PC-3 (cell line): ENCODE measurements around the gene HERC2. TPM values are rescaled to one million over a fixed set of nuclear protein-coding genes. Genes with fewer than 3 reads are reported as not detected.

Experiments used
- ATAC-seq: fragments of 200-7000 bp; cut with Tn5 transposase; 2 replicates; pipeline ENCODE4 v1.9.1; 2020; ENCODE audit warnings: mild to moderate bottlenecking, moderate library complexity
- BruUV-seq: library from RNA; stranded (reverse); fragments of 400-500 nt; replicated peaks from 2 replicates; lab custom pipeline; 2021; lab: Mats Ljungman, UMichigan
- CTCF ChIA-PET: fragments of 300-600 bp; sonication (Branson Sonifier 250); formaldehyde crosslinking; loops from one replicate; lab custom pipeline; 2022; ENCODE audit warnings: antibody characterized with exemption; lab: Charles Lee
- POLR2A ChIA-PET: fragments of 300-600 bp; sonication (Branson Sonifier 250); formaldehyde crosslinking; loops from one replicate; lab custom pipeline; 2022; ENCODE audit warnings: antibody characterized with exemption; ENCODE audit not compliant: unreplicated experiment; lab: Charles Lee
- DNase-seq: peaks from one replicate; pipeline ENCODE4 v3.0.0-alpha.2; 2015
- H2AFZ ChIP-seq: fragments of 300-600 bp; sonication (generic); 2 replicates; pipeline ENCODE4 v1.6.0; 2016; ENCODE audit warnings: antibody characterized with exemption, low read length
- H3F3A ChIP-seq: fragments of 300-600 bp; sonication (generic); one replicate; pipeline ENCODE4 v1.6.0; 2017; ENCODE audit warnings: antibody characterized with exemption, low read length, control low read depth, mild to moderate bottlenecking; ENCODE audit not compliant: unreplicated experiment
- H3K27ac ChIP-seq: fragments of 300-600 bp; sonication (generic); 2 replicates; pipeline ENCODE4 v1.5.1; 2016; ENCODE audit warnings: mild to moderate bottlenecking, low read length
- H3K27me3 ChIP-seq: fragments of 300-600 bp; sonication (generic); 2 replicates; pipeline ENCODE4 v1.6.1; 2016; ENCODE audit warnings: low read length, mixed read lengths
- H3K36me3 ChIP-seq: fragments of 300-600 bp; sonication (generic); 2 replicates; pipeline ENCODE4 v1.6.1; 2016; ENCODE audit warnings: low read depth, mixed run types, low read length, mixed read lengths
- H3K4me1 ChIP-seq: fragments of 300-600 bp; sonication (generic); 2 replicates; pipeline ENCODE4 v1.5.1; 2016; ENCODE audit warnings: low read length; ENCODE audit not compliant: insufficient read depth
- H3K4me2 ChIP-seq: fragments of 300-600 bp; sonication (generic); 2 replicates; pipeline ENCODE4 v1.6.0; 2016; ENCODE audit warnings: low read length
- H3K4me3 ChIP-seq: fragments of 300-600 bp; sonication (generic); 2 replicates; pipeline ENCODE4 v1.5.1; 2016; ENCODE audit warnings: mild to moderate bottlenecking, low read length, mixed read lengths
- H3K79me2 ChIP-seq: fragments of 300-600 bp; sonication (generic); 2 replicates; pipeline ENCODE4 v1.6.1; 2017; ENCODE audit warnings: low read length, mixed read lengths
- H3K9ac ChIP-seq: fragments of 300-600 bp; sonication (generic); 2 replicates; pipeline ENCODE4 v1.6.0; 2016; ENCODE audit warnings: mild to moderate bottlenecking, low read length
- H3K9me2 ChIP-seq: fragments of 300-600 bp; sonication (generic); replicated peaks from 2 replicates; pipeline ENCODE4 v1.6.1; 2016; ENCODE audit warnings: mixed run types, low read length, mixed read lengths
- H3K9me3 ChIP-seq: fragments of 300-600 bp; sonication (generic); 2 replicates; pipeline ENCODE4 v1.6.1; 2016; ENCODE audit warnings: low read length, mixed read lengths
- H4K20me1 ChIP-seq: fragments of 300-600 bp; sonication (generic); 2 replicates; pipeline ENCODE4 v1.6.1; 2016; ENCODE audit warnings: low read length, mixed read lengths
- EZH2 ChIP-seq: fragments of 300-600 bp; sonication (generic); IDR thresholded peaks from one replicate; pipeline ENCODE4 v1.6.1; 2017; ENCODE audit warnings: antibody characterized with exemption, mild to moderate bottlenecking, low read length; ENCODE audit not compliant: unreplicated experiment
- EZH2phosphoT487 ChIP-seq: fragments of 300-600 bp; sonication (generic); IDR thresholded peaks from 2 replicates; pipeline ENCODE4 v1.6.1; 2018; ENCODE audit warnings: mild to moderate bottlenecking, antibody characterized with exemption, low read length, borderline replicate concordance
- intact Hi-C: fragments of 100-400 bp; cut with micrococcal nuclease; formaldehyde crosslinking; loops from 2 replicates; pipeline ENCODE4 v1.9.0; 2023
- total RNA-seq: library from RNA; depleted of rRNA; stranded (reverse); fragments of >200 nt; gene quantifications from 2 replicates; pipeline ENCODE4 v1.2.3, GENCODE V29; 2014
- TF ChIP-seq, protein P1 (sequence below): fragments of 300-600 bp; sonication (generic); conservative IDR thresholded peaks from 2 replicates; pipeline ENCODE4 v1.5.1; 2017; ENCODE audit warnings: antibody characterized with exemption, low read depth, mild to moderate bottlenecking, low read length

HERC2 gene
- total RNA-seq, 1 experiment from 2014 or later: 45.9 TPM

GRCh38 chr15:28181366-28181765 lies 140.6 kb downstream of the HERC2 start:
- ATAC-seq: no peak

DNA sequence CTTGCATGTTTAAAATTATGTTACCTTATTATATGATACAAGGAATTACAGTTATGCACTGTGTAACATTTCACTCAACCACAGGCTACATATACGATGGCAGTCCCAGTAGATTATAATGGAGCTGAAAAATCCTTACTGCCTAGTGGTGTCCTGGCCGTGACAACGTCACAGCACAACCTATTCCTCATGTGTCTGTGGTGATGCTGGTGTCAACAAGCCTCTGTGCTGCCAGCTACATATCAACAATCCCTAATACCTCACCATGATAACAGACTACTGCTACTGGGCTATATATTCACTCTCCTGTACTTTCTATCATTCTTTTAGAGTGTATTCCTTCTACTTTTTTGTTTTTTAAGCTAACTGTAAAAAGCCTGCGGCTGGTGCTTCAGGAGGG lies 142.7 kb downstream of the HERC2 start:
- no peaks in the 10 kb centered on the region for H3K79me2 ChIP-seq
- H3F3A ChIP-seq: no peaks in the 10 kb centered on the region
- intact Hi-C loops: no loop called here
- no peak overlapping the region for H2AFZ ChIP-seq
- ChIA-PET CTCF (no interaction called here), POLR2A (no interaction called here)
- no peak overlapping the region for H3K9ac ChIP-seq
- no peak overlapping the region for H3K4me3 ChIP-seq
- ATAC-seq: no peak
- H3K4me2 ChIP-seq: no peak overlapping the region
- no peak for TF ChIP-seq EZH2phosphoT487
- TF ChIP-seq, protein P1, sequence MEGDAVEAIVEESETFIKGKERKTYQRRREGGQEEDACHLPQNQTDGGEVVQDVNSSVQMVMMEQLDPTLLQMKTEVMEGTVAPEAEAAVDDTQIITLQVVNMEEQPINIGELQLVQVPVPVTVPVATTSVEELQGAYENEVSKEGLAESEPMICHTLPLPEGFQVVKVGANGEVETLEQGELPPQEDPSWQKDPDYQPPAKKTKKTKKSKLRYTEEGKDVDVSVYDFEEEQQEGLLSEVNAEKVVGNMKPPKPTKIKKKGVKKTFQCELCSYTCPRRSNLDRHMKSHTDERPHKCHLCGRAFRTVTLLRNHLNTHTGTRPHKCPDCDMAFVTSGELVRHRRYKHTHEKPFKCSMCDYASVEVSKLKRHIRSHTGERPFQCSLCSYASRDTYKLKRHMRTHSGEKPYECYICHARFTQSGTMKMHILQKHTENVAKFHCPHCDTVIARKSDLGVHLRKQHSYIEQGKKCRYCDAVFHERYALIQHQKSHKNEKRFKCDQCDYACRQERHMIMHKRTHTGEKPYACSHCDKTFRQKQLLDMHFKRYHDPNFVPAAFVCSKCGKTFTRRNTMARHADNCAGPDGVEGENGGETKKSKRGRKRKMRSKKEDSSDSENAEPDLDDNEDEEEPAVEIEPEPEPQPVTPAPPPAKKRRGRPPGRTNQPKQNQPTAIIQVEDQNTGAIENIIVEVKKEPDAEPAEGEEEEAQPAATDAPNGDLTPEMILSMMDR: no peak
- TF ChIP-seq EZH2: no peak
- no peaks in the 10 kb centered on the region for H3K4me1 ChIP-seq
- no TSS peak for BruUV-seq
- no peak overlapping the region for H3K27ac ChIP-seq
- no peak for DNase-seq
- no peaks in the 10 kb centered on the region for H3K9me3 ChIP-seq
- H4K20me1 ChIP-seq: no peaks in the 10 kb centered on the region
- H3K36me3 ChIP-seq: peaks cover 25% of the 10 kb centered on the region; the same call in 1 of the 2 replicates
- no peaks in the 10 kb centered on the region for H3K27me3 ChIP-seq
- no peaks in the 10 kb centered on the region for H3K9me2 ChIP-seq

More at GRCh38 chr15:28181366-28181765, 140.6 kb downstream of the HERC2 start:
- no peak for DNase-seq
- no peak overlapping the region for H3K4me2 ChIP-seq
- H2AFZ ChIP-seq: no peak overlapping the region
- TF ChIP-seq EZH2phosphoT487 (no peak), EZH2 (no peak)
- TF ChIP-seq, protein P1: no peak
- H3K9me2 ChIP-seq: no peaks in the 10 kb centered on the region
- CTCF ChIA-PET: no interaction called here
- BruUV-seq: no TSS peak
- H3F3A ChIP-seq: no peaks in the 10 kb centered on the region
- no peak overlapping the region for H3K9ac ChIP-seq
- no peaks in the 10 kb centered on the region for H3K27me3 ChIP-seq
- H4K20me1 ChIP-seq: no peaks in the 10 kb centered on the region
- no peak overlapping the region for H3K27ac ChIP-seq
- no peak overlapping the region for H3K4me3 ChIP-seq
- no peaks in the 10 kb centered on the region for H3K4me1 ChIP-seq
- no peaks in the 10 kb centered on the region for H3K79me2 ChIP-seq
- peaks cover 31% of the 10 kb centered on the region; the same call in 1 of the 2 replicates for H3K36me3 ChIP-seq
- intact Hi-C loops: no loop called here
- POLR2A ChIA-PET: no interaction called here
- H3K9me3 ChIP-seq: no peaks in the 10 kb centered on the region

DNA sequence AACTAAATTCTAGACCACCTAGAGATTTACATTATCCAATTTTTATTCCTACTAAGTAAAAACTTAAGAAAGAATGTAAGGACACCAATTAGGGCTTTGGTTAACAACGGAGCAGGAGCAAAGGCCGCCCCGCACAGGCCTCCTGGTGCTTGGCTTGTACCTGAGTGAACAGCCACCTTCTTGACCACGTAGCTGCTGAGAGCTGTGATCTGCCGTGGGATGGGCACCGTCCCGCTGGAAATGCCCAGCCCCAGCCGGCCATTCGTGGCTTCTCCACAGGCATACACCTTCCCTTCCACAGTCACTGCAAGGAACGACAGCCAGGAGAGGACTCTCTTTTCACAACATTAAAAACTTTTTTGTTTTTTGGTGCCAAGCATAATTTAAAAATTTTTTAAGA lies 143.3 kb downstream of the HERC2 start:
- no peaks in the 10 kb centered on the region for H3K9me2 ChIP-seq
- no peak for ATAC-seq
- intact Hi-C loops: no loop called here
- TF ChIP-seq EZH2phosphoT487: no peak
- TF ChIP-seq EZH2: no peak
- TF ChIP-seq, protein P1: no peak
- no peaks in the 10 kb centered on the region for H3K27me3 ChIP-seq
- H3K27ac ChIP-seq: no peak overlapping the region
- no peak for DNase-seq
- no TSS peak for BruUV-seq
- H3K4me1 ChIP-seq: no peaks in the 10 kb centered on the region
- no peaks in the 10 kb centered on the region for H3F3A ChIP-seq
- peaks cover 25% of the 10 kb centered on the region; the same call in 1 of the 2 replicates for H3K36me3 ChIP-seq
- H4K20me1 ChIP-seq: no peaks in the 10 kb centered on the region
- ChIA-PET POLR2A (no interaction called here), CTCF (no interaction called here)
- H3K79me2 ChIP-seq: no peaks in the 10 kb centered on the region
- H2AFZ ChIP-seq: no peak overlapping the region
- H3K9ac ChIP-seq: no peak overlapping the region
- H3K9me3 ChIP-seq: no peaks in the 10 kb centered on the region
- H3K4me3 ChIP-seq: no peak overlapping the region
- no peak overlapping the region for H3K4me2 ChIP-seq
